HepG2 (cell line): ENCODE results near the gene LAMP2. TPM values are rescaled to one million over a fixed set of nuclear protein-coding genes. Genes with fewer than 3 reads are reported as not detected.

Experiments used
- ATAC-seq: fragments of 200-7000 bp; cut with Tn5 transposase; 3 replicates; pipeline ENCODE4 v1.9.1; 2020; ENCODE audit warnings: mild to moderate bottlenecking, moderate library complexity
- BruUV-seq: library from RNA; stranded (reverse); fragments of 400-500 nt; replicated peaks from 2 replicates; lab custom pipeline; 2021; lab: Mats Ljungman, UMichigan
- CTCF ChIA-PET: fragments of 300-600 bp; formaldehyde crosslinking; extraction: SDS; loops from one replicate; lab custom pipeline; 2021; ENCODE audit warnings: low total read pairs, inconsistent platforms, low intra/inter-chr PET ratio; lab: Yijun Ruan, JAX
- POLR2A ChIA-PET: fragments of 350-600 bp; sonication (Branson Sonifier 250); formaldehyde crosslinking; loops from one replicate; lab custom pipeline; 2020; ENCODE audit warnings: antibody characterized with exemption, inconsistent platforms; lab: Yijun Ruan, JAX
- DNase-seq: peaks from one replicate; pipeline ENCODE4 v3.0.0-alpha.2; 2015; ENCODE audit warnings: low spot score
- FAIRE-seq: peaks from 3 replicates; lab custom pipeline; 2011; peaks lifted over from hg19 to GRCh38; lab: Jason Lieb, UNC
- H2AFZ ChIP-seq: one replicate; pipeline ENCODE4 v1.6.1; 2011; ENCODE audit warnings: low read length, inconsistent platforms
- H3K27ac ChIP-seq: fragments of 300-600 bp; 3 replicates; pipeline ENCODE4 v1.8.0; 2011; ENCODE audit warnings: mixed run types, mild to moderate bottlenecking, mixed read lengths, low read length, inconsistent platforms; ENCODE audit not compliant: insufficient read depth; ENCODE audit errors: extremely low read length
- H3K27me3 ChIP-seq, 2 experiments: fragments of 200-600 bp in 1 of 2; 2 replicates in 1 of 2; 3 replicates in 1 of 2; pipeline versions ENCODE4 v1.6.0 to v1.8.0; 2011; ENCODE audit warnings: low read length in 2 of 2, mild to moderate bottlenecking in 2 of 2, moderate library complexity in 2 of 2, inconsistent platforms in 1 of 2; ENCODE audit not compliant: insufficient read depth in 2 of 2, control insufficient read depth in 1 of 2
- H3K36me3 ChIP-seq, 2 experiments: fragments of 200-600 bp in 1 of 2; replicated peaks in 1 of 2; 2 replicates in 1 of 2; 3 replicates in 1 of 2; pipeline versions ENCODE4 v1.5.1 to v1.8.0; 2011; ENCODE audit warnings: low read length in 2 of 2, inconsistent platforms in 1 of 2; ENCODE audit not compliant: insufficient read depth in 2 of 2, control insufficient read depth in 1 of 2
- H3K4me1 ChIP-seq: 2 replicates; pipeline ENCODE4 v1.5.1; 2012; ENCODE audit warnings: low read length, inconsistent platforms; ENCODE audit not compliant: insufficient read depth
- H3K4me2 ChIP-seq: 2 replicates; pipeline ENCODE4 v1.6.0; 2011; ENCODE audit warnings: low read depth, low read length, inconsistent platforms
- H3K4me3 ChIP-seq, 3 experiments: fragments of 200-600 bp in 1 of 3; sonication (generic), shearing (Covaris generic) in 1 of 3; replicated peaks in 1 of 3; 2 replicates each; pipeline ENCODE4 v1.5.1; 2011 to 2016; ENCODE audit warnings: low read length in 3 of 3, inconsistent platforms in 2 of 3, low read depth in 2 of 3, mild to moderate bottlenecking in 2 of 3, control low read depth in 1 of 3, mixed read lengths in 1 of 3; ENCODE audit not compliant: insufficient read depth in 1 of 3
- H3K79me2 ChIP-seq: one replicate; pipeline ENCODE4 v1.6.1; 2011; ENCODE audit warnings: low read length, inconsistent platforms; ENCODE audit not compliant: insufficient read depth
- H3K9ac ChIP-seq: 2 replicates; pipeline ENCODE4 v1.6.0; 2011; ENCODE audit warnings: mild to moderate bottlenecking, low read depth, low read length, inconsistent platforms; ENCODE audit not compliant: insufficient read depth
- H3K9me3 ChIP-seq: 2 replicates; pipeline ENCODE4 v1.5.1; 2012; ENCODE audit warnings: mild to moderate bottlenecking, low read length
- H4K20me1 ChIP-seq: 2 replicates; pipeline ENCODE4 v1.6.0; 2011; ENCODE audit warnings: inconsistent platforms, mild to moderate bottlenecking, low read length, moderate library complexity; ENCODE audit not compliant: insufficient read depth
- CTCF ChIP-seq: sonication (generic); formaldehyde crosslinking; IDR thresholded peaks from 2 replicates; pipeline ENCODE4 v1.5.0; 2020; ENCODE audit warnings: mild to moderate bottlenecking, missing genetic modification reagents, moderate library complexity
- DPF2 ChIP-seq: sonication (generic); formaldehyde crosslinking; IDR thresholded peaks from 2 replicates; pipeline ENCODE4 v1.4.0; 2020; ENCODE audit warnings: mild to moderate bottlenecking, low read depth, missing genetic modification reagents, borderline replicate concordance
- FOXJ3 ChIP-seq: sonication (generic); formaldehyde crosslinking; IDR thresholded peaks from 2 replicates; pipeline ENCODE4 v1.4.0; 2020; ENCODE audit warnings: missing genetic modification reagents, mild to moderate bottlenecking, borderline replicate concordance
- GABPA ChIP-seq, 2 experiments: IDR thresholded peaks; 2 replicates each; pipeline ENCODE4 v1.6.1; 2011 to 2016; ENCODE audit warnings: low read depth in 2 of 2, low read length in 1 of 2, missing biosample characterization in 1 of 2, missing genetic modification characterization in 1 of 2
- HOXA9 ChIP-seq: sonication (generic); formaldehyde crosslinking; IDR thresholded peaks from 2 replicates; pipeline ENCODE4 v1.8.1; 2022; ENCODE audit warnings: missing genetic modification reagents, mild to moderate bottlenecking, moderate library complexity, borderline replicate concordance
- KDM1A ChIP-seq: IDR thresholded peaks from 2 replicates; pipeline ENCODE4 v1.6.1; 2016; ENCODE audit warnings: missing compliant biosample characterization
- KLF9 ChIP-seq: IDR thresholded peaks from 2 replicates; pipeline ENCODE4 v1.6.1; 2016; ENCODE audit warnings: low read depth
- MAFF ChIP-seq: IDR thresholded peaks from 2 replicates; pipeline ENCODE4 v1.6.1; 2011; ENCODE audit warnings: low read depth, low read length, improper control_type of control experiment
- MAFK ChIP-seq, 2 experiments: IDR thresholded peaks in 1 of 2; conservative IDR thresholded peaks in 1 of 2; 2 replicates each; pipeline ENCODE4 v1.6.1; 2011; ENCODE audit warnings: improper control_type of control experiment in 2 of 2, low read length in 2 of 2
- MBD4 ChIP-seq: IDR thresholded peaks from 2 replicates; pipeline ENCODE4 v1.6.1; 2012; ENCODE audit warnings: low read length, inconsistent platforms, borderline replicate concordance
- MED8 ChIP-seq: sonication (generic); formaldehyde crosslinking; IDR thresholded peaks from 2 replicates; pipeline ENCODE4 v1.8.1; 2023; ENCODE audit warnings: mild to moderate bottlenecking, missing genetic modification reagents; ENCODE audit not compliant: insufficient replicate concordance
- MZF1 ChIP-seq: sonication (generic); formaldehyde crosslinking; IDR thresholded peaks from 2 replicates; pipeline ENCODE4 v1.8.1; 2023; ENCODE audit warnings: mild to moderate bottlenecking, missing genetic modification reagents, borderline replicate concordance
- NFRKB ChIP-seq: fragments of 450-650 bp; IDR thresholded peaks from 2 replicates; pipeline ENCODE4 v1.6.1; 2017
- NR2F1 ChIP-seq, 2 experiments: fragments of 450-650 bp in 1 of 2; formaldehyde crosslinking in 1 of 2; IDR thresholded peaks; 2 replicates each; pipeline versions ENCODE4 v1.5.0 to v1.6.1; 2016 to 2020; ENCODE audit warnings: mild to moderate bottlenecking in 1 of 2, missing compliant biosample characterization in 1 of 2, missing genetic modification reagents in 1 of 2, moderate library complexity in 1 of 2
- PHF20 ChIP-seq: sonication (generic); formaldehyde crosslinking; IDR thresholded peaks from 2 replicates; pipeline ENCODE4 v1.5.0; 2020; ENCODE audit warnings: mild to moderate bottlenecking, missing genetic modification reagents
- STAG1 ChIP-seq: sonication (generic); formaldehyde crosslinking; IDR thresholded peaks from 2 replicates; pipeline ENCODE4 v1.4.0; 2020; ENCODE audit warnings: missing genetic modification reagents
- TAF15 ChIP-seq: fragments of 200-400 bp; formaldehyde crosslinking; IDR thresholded peaks from one replicate; pipeline ENCODE4 v1.6.1; 2018; ENCODE audit warnings: mild to moderate bottlenecking, low read depth, low read length; ENCODE audit not compliant: poor library complexity, severe bottlenecking
- XRCC5 ChIP-seq: fragments of 200-400 bp; formaldehyde crosslinking; optimal IDR thresholded peaks from 2 replicates; pipeline ENCODE3; 2017; ENCODE audit warnings: mild to moderate bottlenecking, low read length
- ZFAT ChIP-seq: sonication (generic); formaldehyde crosslinking; conservative IDR thresholded peaks from 2 replicates; pipeline ENCODE4 v1.8.1; 2023; ENCODE audit warnings: missing genetic modification reagents, inconsistent platforms
- ZNF451 ChIP-seq: sonication (generic); formaldehyde crosslinking; IDR thresholded peaks from 2 replicates; pipeline ENCODE4 v1.5.0; 2020; ENCODE audit warnings: mild to moderate bottlenecking, missing genetic modification reagents
- ZNF549 ChIP-seq: sonication (generic); formaldehyde crosslinking; IDR thresholded peaks from 2 replicates; pipeline ENCODE4 v1.5.0; 2020; ENCODE audit warnings: missing genetic modification reagents
- WGBS: methylation state at CpG from one replicate; pipeline ENCODE4 v1.1.6; 2017; ENCODE audit warnings: low lambda C conversion rate; 5-methylcytosine and 5-hydroxymethylcytosine counted together
- in situ Hi-C: cut with HindIII; loops from 2 replicates; pipeline ENCODE4 v1.10.0; 2017; ENCODE audit warnings: low pct_unique_long_range_greater_than_20kb; ENCODE audit not compliant: extremely low pct_ligation_motif_present
- intact Hi-C: fragments of 100-400 bp; cut with micrococcal nuclease; formaldehyde crosslinking; loops from one replicate; pipeline ENCODE4 v1.10.0; 2022; ENCODE audit not compliant: unreplicated experiment
- polyA plus RNA-seq, 8 experiments: library from polyadenylated mRNA; depleted of rRNA in 3 of 8; stranded (reverse) in 7 of 8; unstranded in 1 of 8; fragments of >200 nt; fragmentation: Illumina TruSeq in 4 of 8; extraction: Trizol in 4 of 8; gene quantifications; 2 replicates each; pipeline versions ENCODE4 v1.2.1 to v1.2.3, GENCODE V29; 2011 to 2016; ENCODE audit warnings: low read depth in 4 of 8, missing spikeins in 1 of 8, mixed read lengths in 1 of 8; ENCODE audit not compliant: insufficient read depth in 1 of 8
- total RNA-seq, 5 experiments: library from RNA; depleted of rRNA; stranded (reverse); fragments of >200 nt; fragmentation: Illumina TruSeq; extraction: Trizol; gene quantifications; 2 replicates each; pipeline ENCODE4 v1.2.3, GENCODE V29; 2016; ENCODE audit warnings: low read depth in 1 of 5

Gene LAMP2
- total and polyA plus RNA-seq, 2 of the 13 experiments (the other 11 are each of a cell fraction or from before 2014, with no cell fraction given), result 127 to 170 TPM

- H3K79me2 ChIP-seq, result no peaks in the 10 kb centered on the region
- intact Hi-C loops, result no loop called here
- in situ Hi-C loops, result no loop called here
- H3K9ac ChIP-seq, result no peak overlapping the region
- H4K20me1 ChIP-seq, result no peaks in the 10 kb centered on the region
- H3K4me2 ChIP-seq, result no peak overlapping the region
- ChIA-PET POLR2A (no interaction called here), CTCF (interaction anchor here (0.7 kb wide), 1 partner anchor 37 kb away, joined by 3 read pairs; no protein-coding TSS in a partner anchor)
- BruUV-seq, result no TSS peak
- WGBS, result 0% methylated on average over 2 of the region's 3 CpGs
- H3K4me1 ChIP-seq, result 0 out of 2 replicates have a peak, but pooled peaks cover 11% of the 10 kb centered on the region
- FAIRE-seq (no peak), DNase-seq (peak; percentile 10), ATAC-seq (no peak)
- no peak overlapping the region for H3K27ac ChIP-seq
- H3K27me3 ChIP-seq, result no peaks in the 10 kb centered on the region
- no peaks in the 10 kb centered on the region for H3K36me3 ChIP-seq
- H3K4me3 ChIP-seq, result no peak overlapping the region
- no peak overlapping the region for H2AFZ ChIP-seq
- no peaks in the 10 kb centered on the region for H3K9me3 ChIP-seq
- TF ChIP-seq ZNF451 (CRISPR knock-in tag), result no peak
- TF ChIP-seq ZFAT (CRISPR knock-in tag), result no peak
- TF ChIP-seq MED8 (CRISPR knock-in tag), result no peak
- no peak for TF ChIP-seq MZF1 (CRISPR knock-in tag)
- no peak for TF ChIP-seq PHF20 (CRISPR knock-in tag)
- TF ChIP-seq ZNF549, result no peak
- TF ChIP-seq TAF15, result no peak
- TF ChIP-seq XRCC5, result no peak
- TF ChIP-seq HOXA9, result no peak
- TF ChIP-seq KLF9 (CRISPR knock-in tag), result no peak
- TF ChIP-seq STAG1 (CRISPR knock-in tag), result peak; percentile 45
- TF ChIP-seq NR2F1 (CRISPR knock-in tag; IDR thresholded peaks at IDR 0.05), result no peak
- no peak for TF ChIP-seq MBD4
- TF ChIP-seq FOXJ3 (CRISPR knock-in tag), result no peak
- TF ChIP-seq NFRKB, result no peak
- TF ChIP-seq CTCF (CRISPR knock-in tag), result peak; percentile 42
- peak; percentile 20; the same call in 1 of the 2 replicates for TF ChIP-seq MAFF
- no peak for TF ChIP-seq KDM1A (CRISPR knock-in tag)
- no peak for TF ChIP-seq GABPA (IDR thresholded peaks at IDR 0.05; ENCODE audit: low read depth, low read length)
- TF ChIP-seq GABPA (CRISPR knock-in tag; IDR thresholded peaks at IDR 0.05; ENCODE audit: low read depth), result no peak
- no peak for TF ChIP-seq DPF2
- 0 out of 4 replicates have a peak, but pooled peaks of 1 of the 2 experiments have one; percentile 50 for TF ChIP-seq MAFK (conservative IDR thresholded peaks at IDR 0.05 in 1 of 2, IDR thresholded peaks at IDR 0.05 in 1 of 2; ENCODE audit: low read length in 2 of 2)
- TF ChIP-seq, all 625 proteins: peak for 4
Measured at GRCh38 chrX:120380699-120381098, 88.4 kb downstream of the LAMP2 start.
